NCI-H1417 (cell line): Measurements from ENCODE around the gene CAMTA1.

Experiments
- DNase-seq, 3 experiments: peaks; one replicate each; lab custom pipeline; 2025; lab: John Stamatoyannopoulos, UW

The CAMTA1 gene

DNA sequence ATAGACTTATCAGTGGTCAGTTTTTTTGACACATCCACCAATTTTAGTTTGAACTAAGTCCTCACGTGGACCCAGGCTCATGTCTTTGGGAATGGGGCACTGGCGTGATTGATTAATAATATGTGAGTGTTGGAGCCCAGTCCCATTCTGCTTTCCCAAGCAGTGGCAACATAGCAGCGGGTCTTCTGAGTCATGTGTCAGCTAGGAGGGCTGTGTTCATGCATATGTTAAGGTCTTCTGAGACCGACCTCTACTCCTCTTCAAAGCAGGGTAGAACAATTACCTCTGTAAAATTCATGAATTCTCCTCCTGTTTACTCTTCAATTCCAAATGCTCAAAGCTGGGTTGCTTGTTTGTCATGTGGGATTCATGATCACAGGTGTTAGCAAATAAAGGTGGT lies 291.3 kb downstream of the CAMTA1 start:
- peak in 2 of 3 experiments; percentile 35 to 84 for DNase-seq

DNA sequence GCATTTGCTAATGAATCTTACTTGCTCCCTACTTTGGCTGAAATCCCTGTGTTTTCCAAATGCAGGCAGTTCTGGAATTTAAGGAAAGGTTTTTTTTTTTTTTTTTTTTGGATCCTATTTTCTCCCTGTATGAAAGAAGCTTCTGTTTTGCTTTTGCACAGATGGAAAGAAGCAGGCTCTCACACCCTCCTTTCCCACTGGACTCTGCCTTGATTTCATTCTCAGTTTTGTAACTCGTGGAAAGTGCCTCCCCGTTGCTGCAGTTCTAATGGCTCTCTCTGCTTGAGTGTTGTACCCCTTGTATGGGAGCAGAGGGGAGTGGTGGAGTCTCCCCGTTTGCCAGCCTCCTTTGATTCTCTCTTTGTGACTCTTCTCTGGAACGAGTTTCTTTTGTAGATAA lies 291.9 kb downstream of the CAMTA1 start:
- no peak for DNase-seq

DNA sequence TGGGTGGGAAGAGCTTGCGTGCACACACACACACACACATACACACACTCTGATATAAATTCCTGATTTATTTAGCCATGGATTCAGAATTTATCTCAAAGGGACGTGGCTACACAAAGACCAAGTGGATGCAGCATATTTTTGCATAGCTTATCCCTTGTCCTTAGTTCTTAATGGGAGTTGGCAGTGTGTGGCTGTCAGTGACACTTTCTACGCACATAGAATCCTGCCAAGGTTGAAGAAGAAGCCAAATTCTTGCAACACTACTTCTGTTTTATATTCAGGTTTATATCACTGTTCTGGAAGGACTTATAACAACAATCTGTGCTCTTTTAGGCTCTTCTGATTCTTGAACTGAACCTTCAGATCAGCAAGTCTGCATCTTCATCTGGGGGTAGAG lies 292.7 kb downstream of the CAMTA1 start:
- no peak for DNase-seq

DNA sequence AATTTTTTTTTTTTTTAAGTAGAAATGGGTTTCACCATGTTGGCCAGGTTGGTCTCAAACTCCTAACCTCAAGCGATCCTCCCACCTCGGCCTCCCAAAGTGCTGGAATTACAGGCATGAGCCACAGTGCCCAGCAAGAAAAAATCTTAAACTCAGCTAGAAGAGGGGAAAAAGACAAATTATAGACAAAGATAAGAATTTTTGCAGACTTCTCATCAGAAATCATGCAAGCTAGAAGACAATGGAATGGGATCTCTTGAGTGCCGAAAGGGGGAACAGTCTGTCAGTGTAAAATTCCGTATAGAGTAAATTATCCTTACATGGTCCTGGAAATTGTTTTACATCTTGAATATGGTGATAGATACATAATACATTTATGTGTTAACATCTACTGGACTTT lies 294.4 kb downstream of the CAMTA1 start:
- DNase-seq, result peak in 1 of 3 experiments; percentile 7

DNA sequence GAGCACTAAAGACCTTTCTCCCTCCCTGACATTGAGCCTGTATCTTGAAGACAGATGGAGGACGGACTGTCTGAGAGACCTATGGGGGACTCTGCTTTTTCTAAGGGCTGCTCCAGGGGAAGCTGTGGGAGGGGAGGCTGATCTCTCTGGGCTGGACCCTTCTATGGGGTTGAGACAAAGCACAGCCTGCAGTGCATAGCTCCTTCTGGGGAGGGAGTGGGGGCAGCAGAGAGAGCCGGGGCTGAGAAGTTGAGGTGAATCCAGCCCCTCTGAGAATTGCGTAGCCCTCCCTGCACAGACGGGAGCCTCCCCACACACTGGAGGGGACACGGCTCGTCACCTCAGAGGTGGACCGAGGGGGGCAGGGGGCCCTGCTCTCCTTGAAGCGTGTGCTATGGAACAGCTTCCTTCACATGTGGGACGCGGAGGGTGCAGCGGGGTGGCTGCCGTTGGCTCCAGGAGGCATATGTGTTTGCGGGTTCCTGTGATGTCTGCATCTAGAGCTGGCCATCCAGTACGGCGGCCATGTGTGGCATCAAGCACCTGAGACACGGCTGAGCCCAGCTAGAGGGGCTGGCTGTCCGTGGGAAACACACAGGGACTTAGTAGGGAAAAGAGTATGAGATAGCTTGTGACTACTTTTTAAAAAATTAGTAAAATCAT lies 299.1 kb downstream of the CAMTA1 start:
- DNase-seq, result no peak

DNA sequence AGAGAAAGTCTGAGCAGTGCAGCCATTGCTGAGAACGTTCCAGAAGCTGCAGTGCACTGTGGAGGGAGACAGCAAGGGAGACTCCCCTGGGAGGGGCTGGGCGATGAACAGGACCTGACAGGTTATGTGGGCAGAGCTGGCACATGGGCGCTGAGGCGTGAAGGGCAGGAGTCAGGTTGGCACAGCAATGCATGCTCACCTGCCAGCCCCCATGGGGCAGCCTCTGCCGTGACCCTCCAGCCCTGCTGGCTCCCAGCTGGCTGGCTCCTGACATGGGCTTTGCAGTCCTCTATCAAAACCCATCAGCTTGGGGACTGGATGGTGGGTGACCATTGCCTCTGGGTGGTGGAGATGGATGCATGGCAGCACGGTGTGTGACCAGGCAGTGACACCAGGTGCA lies 300.3 kb downstream of the CAMTA1 start:
- DNase-seq, result peak in 1 of 3 experiments; percentile 3

DNA sequence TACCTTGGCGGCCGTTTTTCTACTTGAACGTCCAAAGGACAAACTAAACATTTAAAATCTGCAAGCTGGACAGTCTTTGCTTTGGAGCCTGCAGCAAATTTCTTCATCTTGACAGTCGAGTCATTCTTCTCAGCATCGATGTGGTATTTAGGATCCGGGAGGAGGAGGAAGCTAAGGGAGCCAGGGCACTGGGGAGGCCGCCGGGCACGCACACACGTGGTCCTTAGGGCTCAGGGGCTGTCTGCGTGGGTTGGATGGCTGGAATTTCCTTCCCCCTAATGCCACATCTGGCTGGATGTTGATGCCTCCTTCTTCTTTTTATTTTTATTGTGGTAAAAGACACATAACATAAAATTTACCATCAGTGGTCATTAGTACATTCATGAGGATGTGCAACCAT lies 300.9 kb downstream of the CAMTA1 start:
- no peak for DNase-seq

DNA sequence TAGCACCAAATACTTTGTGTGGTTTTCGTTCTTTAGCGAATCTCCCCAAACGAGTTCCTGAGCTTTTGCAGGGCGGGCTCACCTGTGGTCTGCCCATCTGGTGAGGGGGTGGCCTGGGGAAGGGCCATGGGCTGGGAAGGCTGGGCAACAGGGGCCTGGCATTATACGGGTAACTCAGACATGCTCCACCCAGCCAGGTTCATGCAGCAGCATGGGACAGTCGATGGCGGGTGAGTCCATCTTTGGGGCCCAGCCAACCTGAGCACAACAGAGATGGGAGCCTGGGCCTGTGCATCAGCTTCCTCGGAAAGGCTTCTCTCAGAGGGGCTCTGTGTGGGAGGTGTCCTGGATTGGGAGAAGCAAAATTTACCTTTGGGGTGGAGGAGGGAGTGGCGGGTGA lies 302.6 kb downstream of the CAMTA1 start:
- no peak for DNase-seq

DNA sequence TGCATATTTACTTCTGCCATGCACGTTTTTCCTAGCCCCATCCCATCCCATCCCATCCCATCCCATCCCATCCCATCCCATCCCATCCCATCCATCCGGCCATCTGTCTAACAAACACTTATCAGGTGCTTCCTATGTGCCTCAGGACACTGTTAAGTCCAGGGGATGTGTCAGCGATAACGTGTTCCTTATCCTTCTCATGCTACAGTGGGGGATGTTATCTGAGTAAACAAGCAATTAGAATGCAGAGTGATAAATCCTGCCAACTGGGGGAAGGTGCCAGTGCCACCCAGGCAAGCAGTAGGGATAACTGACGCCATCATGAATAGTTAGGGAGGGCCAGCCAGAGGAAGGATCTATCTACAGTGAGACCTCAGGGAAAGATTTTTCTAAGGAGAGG lies 304.2 kb downstream of the CAMTA1 start:
- peak in 2 of 3 experiments; percentile 32 to 71 for DNase-seq

DNA sequence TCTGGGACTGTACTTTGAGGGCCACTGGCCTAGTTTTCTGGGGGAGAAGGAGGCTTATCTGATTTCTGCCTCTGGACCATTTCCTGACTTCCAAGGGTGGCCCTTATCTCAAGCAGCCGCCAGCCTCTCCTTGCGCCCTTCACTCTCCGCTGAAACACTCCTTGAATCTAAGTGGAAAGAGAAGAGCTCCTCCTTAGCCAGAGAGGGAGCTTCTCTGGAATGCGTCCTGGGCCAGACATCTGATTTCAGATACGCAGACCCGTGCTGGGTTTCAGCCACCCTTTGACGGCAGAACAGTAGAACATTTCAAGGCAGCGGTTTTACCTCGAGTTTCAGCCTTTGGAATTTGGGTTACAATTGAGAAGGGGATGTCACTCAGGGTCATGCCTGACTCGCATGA lies 308.0 kb downstream of the CAMTA1 start:
- no peak for DNase-seq

DNA sequence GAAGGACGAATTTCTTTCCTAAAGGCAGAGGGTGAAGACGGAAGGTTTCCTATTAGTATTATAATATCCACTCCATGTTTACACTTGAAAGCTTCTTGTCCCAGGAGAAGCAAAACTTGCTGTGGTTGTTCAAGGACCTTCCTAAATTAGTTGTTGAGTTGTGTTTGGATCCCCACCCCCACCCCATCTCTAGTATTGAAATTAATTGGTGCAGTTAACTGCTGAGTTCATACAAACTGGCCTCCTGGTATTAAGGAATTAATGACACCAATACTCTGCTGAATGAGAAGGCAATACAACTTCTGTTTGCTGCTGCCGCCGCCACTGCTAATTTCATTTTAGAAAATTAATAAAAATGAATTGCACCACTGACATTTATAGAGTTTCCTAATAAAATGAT lies 308.8 kb downstream of the CAMTA1 start:
- DNase-seq, result no peak

DNA sequence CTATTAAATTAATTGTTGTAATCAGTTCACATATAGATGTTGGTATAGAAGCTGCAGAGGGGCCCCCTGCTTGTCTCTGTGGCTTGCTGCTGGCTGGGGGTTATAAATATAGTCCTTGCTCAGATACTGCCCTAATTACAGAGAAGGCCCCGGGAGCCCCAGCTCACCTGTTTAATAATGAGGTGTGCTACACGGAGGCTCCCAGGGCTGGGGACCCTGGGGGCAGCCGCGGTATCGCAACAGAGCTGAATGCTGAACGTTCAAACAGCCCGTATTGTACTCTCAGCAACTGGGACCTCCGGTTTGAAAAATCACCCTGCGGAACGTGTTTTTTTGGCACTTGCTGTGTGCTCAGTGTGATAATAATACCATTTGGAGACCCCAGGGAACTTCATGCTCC lies 309.3 kb downstream of the CAMTA1 start:
- peak in 2 of 3 experiments; percentile 14 to 49 for DNase-seq

DNA sequence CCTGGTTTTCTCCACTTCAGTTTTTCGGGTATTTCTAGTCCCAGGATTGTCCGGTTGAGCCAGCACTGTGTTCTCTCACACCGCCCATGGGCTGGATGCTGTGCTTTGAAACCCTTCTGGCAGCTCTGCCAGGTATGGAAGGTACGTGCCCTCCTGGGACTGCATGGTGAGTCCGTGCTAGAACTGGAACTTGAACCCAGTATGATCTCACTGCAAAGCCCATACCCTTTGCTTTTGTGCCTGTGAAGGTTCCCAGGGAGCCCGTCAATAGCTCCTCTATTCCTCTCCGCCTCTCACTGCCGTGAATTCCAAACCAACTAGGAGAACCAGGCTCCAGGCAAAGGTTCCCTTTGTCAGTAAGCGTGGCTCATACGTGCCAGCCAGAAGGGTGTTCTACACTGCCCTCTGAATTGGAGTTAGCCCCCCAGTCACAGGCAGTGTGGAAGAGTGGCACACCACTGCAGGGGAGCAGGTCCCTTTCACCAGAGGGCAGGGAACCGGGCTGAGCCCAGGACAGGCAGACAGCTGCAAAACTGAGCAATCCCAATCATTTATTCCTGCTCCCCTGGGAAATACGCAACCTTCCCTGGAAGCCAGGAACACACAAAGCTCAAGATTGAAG lies 310.2 kb downstream of the CAMTA1 start:
- no peak for DNase-seq

DNA sequence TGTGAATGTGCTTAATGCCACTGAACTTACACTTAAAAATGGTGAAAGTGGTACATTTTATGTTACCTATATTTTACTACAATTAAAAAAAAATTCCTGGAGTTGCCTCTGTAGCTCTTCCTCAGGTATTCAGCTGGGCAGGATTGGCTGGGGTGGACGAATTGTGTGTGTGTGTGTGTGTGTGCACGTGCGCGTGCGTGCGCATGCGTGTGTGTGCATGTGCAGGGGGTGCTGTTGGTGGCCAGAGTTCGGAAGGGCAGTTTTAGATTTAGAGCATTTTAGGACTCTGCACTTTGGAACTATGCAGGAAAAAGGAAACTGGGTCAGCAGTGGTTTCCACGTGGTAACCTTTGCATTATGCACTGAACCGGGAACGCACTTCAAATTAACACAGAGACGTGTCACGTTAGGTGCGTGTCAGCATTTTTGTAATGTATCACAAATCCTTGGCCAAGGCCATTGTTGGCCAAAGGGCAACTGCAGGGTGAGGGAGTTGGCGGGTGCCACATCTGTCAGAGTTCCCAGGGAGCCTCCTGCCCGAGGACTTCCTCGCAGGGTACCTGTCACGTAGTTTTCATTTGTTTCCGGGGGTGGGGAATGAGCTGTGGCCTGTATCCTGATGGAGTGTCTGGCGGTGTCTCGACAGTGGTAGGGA lies 312.8 kb downstream of the CAMTA1 start:
- DNase-seq, result no peak

DNA sequence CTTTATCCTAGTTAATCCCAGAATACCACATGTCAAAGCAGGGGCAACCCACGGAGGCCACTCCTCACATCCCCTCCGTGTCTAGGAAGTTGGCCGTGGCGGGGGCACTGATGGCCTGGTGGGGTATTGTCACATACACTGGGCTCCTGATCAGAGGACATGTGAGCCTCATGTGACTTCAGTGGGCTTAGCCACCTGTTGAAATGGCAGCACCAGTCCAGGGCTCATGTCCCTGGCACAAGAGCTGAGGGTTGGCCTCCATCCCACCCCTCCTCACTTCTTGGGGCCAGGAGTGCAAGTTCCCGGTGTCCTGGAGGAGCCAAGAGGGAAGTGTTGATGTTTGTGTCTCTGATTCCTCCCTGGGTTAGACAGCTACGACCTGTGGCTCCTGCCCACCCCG lies 313.4 kb downstream of the CAMTA1 start:
- DNase-seq, result no peak

DNA sequence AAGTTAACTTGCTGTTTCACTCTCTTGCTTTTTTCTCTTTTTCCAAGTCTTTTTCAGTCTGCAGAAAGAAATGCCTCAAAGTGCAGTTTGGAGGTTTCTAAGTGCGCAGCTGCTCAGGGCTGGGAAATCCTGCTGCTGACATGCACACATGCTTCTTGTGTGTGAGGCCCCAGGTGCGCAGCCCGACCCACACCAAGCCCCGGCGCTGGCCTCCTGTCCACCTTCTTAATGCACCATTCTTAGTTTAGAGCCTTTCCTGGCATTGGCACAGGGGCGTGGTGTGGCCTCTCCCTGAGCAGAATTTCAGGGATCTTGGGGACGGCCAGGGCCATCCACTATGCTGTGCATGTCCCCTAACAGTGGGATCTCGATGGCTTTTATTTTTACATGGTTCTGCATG lies 315.2 kb downstream of the CAMTA1 start:
- DNase-seq, result no peak

DNA sequence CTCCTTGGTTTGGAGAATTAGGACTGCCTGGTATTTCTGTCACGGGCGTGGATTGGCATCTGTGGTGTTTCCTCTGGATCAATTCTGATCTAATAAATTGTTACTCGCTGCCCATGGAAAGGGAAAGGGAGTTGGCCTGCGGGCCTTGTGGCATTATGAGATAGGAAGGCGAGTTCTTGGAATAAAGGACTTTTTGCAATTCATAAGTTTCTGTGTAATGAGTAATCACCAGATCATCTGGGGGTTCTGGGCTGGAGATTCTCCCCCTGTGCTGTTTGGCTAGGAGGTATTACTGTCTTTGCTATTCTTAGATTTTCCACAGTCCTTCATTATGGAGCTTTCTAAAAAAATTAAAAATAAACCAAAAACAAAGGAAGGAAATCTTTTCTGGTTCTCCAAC lies 315.9 kb downstream of the CAMTA1 start:
- DNase-seq, result no peak

DNA sequence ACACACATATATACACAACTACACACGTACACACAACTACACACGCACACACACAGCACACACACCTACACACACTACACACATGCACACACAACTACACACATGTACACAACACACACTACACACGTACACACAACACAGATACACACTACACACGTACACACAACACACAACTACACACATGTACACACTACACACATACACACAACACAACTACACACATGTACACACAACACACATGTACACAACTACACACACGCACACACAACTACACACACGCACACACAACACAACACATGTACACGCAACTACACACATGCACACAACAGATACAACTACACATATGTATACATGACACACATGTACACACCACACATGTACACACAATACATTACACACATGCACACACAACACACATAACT lies 318.1 kb downstream of the CAMTA1 start:
- peak in 1 of 3 experiments; percentile 16 for DNase-seq

DNA sequence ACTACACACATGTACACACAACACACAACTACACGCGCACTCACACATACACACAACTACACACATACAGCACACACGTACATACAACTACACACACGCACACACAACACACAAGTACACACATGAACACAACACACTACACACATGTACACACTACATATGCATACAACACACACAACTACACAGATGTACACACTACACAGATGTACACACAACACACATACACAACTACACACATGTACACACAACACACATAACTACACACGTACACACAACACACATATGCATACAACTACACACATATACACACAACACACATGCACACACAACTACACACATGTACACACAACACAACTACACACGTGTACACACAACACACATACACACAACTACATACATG lies 318.6 kb downstream of the CAMTA1 start:
- no peak for DNase-seq

DNA sequence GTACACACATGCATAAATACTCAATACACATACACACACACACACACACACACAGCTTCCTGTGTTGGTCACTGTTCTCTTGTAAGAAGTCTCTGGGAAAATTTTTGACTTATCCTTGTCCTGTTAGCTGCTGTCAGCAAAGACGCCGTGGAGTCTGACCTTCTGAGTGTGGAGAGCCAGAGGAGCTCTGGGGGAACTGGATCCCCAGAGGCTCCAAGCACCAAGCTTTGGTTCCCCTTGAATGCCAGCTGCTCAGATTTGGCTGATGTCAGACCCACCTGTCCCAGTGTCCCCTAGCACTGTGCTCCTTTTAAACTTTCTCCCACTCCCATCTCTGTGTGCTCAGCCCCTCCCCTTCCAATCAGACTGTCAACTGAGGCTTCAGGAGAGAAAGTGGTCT lies 319.1 kb downstream of the CAMTA1 start:
- peak in 1 of 3 experiments; percentile 21 for DNase-seq

DNA sequence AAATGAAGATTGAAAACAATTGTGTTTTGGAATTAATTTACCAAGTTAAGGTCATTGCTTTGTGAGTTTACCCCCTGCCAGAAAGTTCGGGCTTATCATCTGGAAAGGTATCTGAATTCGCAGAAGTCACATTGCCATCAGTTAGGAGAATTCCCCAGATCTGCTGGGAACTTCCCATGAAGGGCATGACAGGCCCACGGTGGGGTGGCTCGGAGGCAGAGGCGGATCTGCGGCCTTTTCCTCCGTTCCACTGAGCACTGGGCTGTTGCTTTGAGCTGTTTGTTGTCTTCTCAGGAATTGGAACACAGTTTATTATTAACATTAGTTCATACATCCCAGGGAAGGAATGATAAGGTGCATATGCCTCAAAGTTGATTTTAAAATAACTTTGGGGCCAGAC lies 320.0 kb downstream of the CAMTA1 start:
- no peak for DNase-seq

DNA sequence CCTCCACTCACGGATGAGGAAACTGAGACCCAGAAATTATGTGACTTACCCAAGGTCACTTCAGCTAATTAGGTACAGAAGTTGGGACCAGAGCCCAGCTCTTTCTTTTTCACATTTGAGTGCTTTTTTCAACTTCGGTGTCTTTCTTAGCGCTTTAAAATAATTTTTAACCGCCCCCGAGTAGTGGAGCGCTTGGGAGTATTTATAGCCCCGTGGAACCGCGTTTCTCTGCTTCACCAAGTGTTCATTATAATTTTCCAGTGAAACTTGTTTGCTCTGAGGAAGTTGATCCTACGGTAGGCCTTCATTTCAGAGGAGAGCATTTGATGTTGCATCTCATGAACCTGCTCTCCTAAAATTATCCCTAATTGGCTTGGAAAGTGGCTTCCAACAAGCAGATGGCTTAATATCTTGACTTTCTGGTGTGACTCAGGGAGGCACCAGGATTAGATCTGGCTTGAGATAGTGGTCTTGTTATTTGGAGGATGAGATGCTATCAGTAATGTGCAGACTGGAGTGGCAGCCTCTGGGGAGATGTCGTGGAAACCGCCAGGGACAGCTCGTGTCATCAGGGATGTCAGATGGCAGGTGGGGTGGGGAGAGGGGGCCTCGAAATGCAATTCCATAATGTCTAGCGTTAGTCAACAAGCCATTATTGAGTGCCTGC lies 321.3 kb downstream of the CAMTA1 start:
- DNase-seq, result no peak
